Measurements from ENCODE around the gene SYCN. TPM values are rescaled to one million over a fixed set of nuclear protein-coding genes. Genes with fewer than 3 reads are reported as not detected.

SYCN gene
- total RNA-seq, 4 donors from 2014 or later: not detected

- Histone ChIP-seq H3K27ac (no peak overlapping the region), H3K4me3 (no peak overlapping the region), H3K9me3 (no peaks in the 10 kb centered on the region), H3K36me3 (no peaks in the 10 kb centered on the region), H3K27me3 (peaks cover 0 to 28% (median under 1%) of the 10 kb centered on the region in 4 donors), H3K4me1 (no peaks in the 10 kb centered on the region)
- WGBS, 2 donors: 62 to 75% methylated on average over 6 to 7 of the region's 7 CpGs
- no peak for DNase-seq
- intact Hi-C loops (cut with DNase I): no loop called here
- no peak for TF ChIP-seq CTCF (IDR thresholded peaks at IDR 0.05)
- no peak for TF ChIP-seq POLR2A (IDR thresholded peaks at IDR 0.05)
These were observed 5.1 kb upstream of the SYCN start for GRCh38 chr19:39209196-39209595.

- H3K27ac ChIP-seq: no peak overlapping the region
- TF ChIP-seq CTCF (IDR thresholded peaks at IDR 0.05): no peak
- no peak for TF ChIP-seq POLR2A (IDR thresholded peaks at IDR 0.05)
- no peaks in the 10 kb centered on the region for H3K9me3 ChIP-seq
- intact Hi-C loops (cut with DNase I): no loop called here
- H3K27me3 ChIP-seq: peaks cover 0 to 33% (median 5%) of the 10 kb centered on the region in 4 donors
- no peak for DNase-seq
- no peaks in the 10 kb centered on the region for H3K36me3 ChIP-seq
- no peak overlapping the region for H3K4me3 ChIP-seq
- WGBS, 2 donors: 65 to 94% methylated on average over 3 to 4 of the region's 9 CpGs
- H3K4me1 ChIP-seq: peaks cover 0 to 4% (median 0%) of the 10 kb centered on the region in 3 donors
These were observed 4.2 kb upstream of the SYCN start for GRCh38 chr19:39208175-39208795.

- Histone ChIP-seq H3K4me3 (no peak overlapping the region), H3K36me3 (no peaks in the 10 kb centered on the region), H3K4me1 (peaks cover 0 to 4% (median 0%) of the 10 kb centered on the region in 3 donors), H3K9me3 (no peaks in the 10 kb centered on the region), H3K27me3 (peaks cover 3 to 42% (median 12%) of the 10 kb centered on the region in 4 donors), H3K27ac (no peak overlapping the region)
- TF ChIP-seq POLR2A (IDR thresholded peaks at IDR 0.05): no peak
- no peak for TF ChIP-seq CTCF (IDR thresholded peaks at IDR 0.05)
- intact Hi-C loops (cut with DNase I): no loop called here
- no peak for DNase-seq
- 57 to 67% methylated on average over 6 of the region's 6 CpGs for WGBS, 2 donors
These were observed 3.3 kb upstream of the SYCN start for GRCh38 chr19:39207293-39207836.

- Histone ChIP-seq H3K9me3 (no peaks in the 10 kb centered on the region), H3K27ac (no peak overlapping the region), H3K4me1 (peaks cover 0 to 4% (median 0%) of the 10 kb centered on the region in 3 donors), H3K4me3 (no peak overlapping the region), H3K27me3 (peaks cover 3 to 55% (median 12%) of the 10 kb centered on the region in 4 donors), H3K36me3 (no peaks in the 10 kb centered on the region)
- WGBS, 2 donors: 82 to 85% methylated on average over 5 to 6 of the region's 6 CpGs
- intact Hi-C loops (cut with DNase I): no loop called here
- no peak for DNase-seq
- TF ChIP-seq POLR2A (IDR thresholded peaks at IDR 0.05): no peak
- no peak for TF ChIP-seq CTCF (IDR thresholded peaks at IDR 0.05)
These were observed 2.1 kb upstream of the SYCN start for GRCh38 chr19:39206122-39206521.

- Histone ChIP-seq H3K27me3 (peaks cover 3 to 62% (median 12%) of the 10 kb centered on the region in 4 donors), H3K4me1 (peaks cover 0 to 4% (median 0%) of the 10 kb centered on the region in 3 donors), H3K27ac (no peak overlapping the region), H3K4me3 (no peak overlapping the region), H3K9me3 (no peaks in the 10 kb centered on the region), H3K36me3 (peaks cover 0 to 2% (median 0%) of the 10 kb centered on the region in 3 donors)
- no peak for TF ChIP-seq POLR2A (IDR thresholded peaks at IDR 0.05)
- TF ChIP-seq CTCF (IDR thresholded peaks at IDR 0.05): no peak
- WGBS, 2 donors: 86 to 90% methylated on average over 3 of the region's 3 CpGs
- DNase-seq: no peak
- intact Hi-C loops (cut with DNase I): no loop called here
These were observed 1.3 kb upstream of the SYCN start for GRCh38 chr19:39205449-39205764.
